Stimulated activated CD4-positive, alpha-beta T cell treated with anti-CD3 and anti-CD28 coated beads, TNF-alpha, amount 100 ng/mL, for 24 hours (primary cell): ENCODE data around the gene KLK1.
"Not testable (repeated sequence)": the region's sequence is repeated elsewhere in the genome, so short reads cannot be mapped to it uniquely, and the experiment has no call there.

Experiments
- DNase-seq, 3 experiments: peaks; one replicate each; pipeline ENCODE4 v3.0.0-alpha.2; 2020; ENCODE audit warnings: low read depth in 3 of 3

KLK1 gene

DNA sequence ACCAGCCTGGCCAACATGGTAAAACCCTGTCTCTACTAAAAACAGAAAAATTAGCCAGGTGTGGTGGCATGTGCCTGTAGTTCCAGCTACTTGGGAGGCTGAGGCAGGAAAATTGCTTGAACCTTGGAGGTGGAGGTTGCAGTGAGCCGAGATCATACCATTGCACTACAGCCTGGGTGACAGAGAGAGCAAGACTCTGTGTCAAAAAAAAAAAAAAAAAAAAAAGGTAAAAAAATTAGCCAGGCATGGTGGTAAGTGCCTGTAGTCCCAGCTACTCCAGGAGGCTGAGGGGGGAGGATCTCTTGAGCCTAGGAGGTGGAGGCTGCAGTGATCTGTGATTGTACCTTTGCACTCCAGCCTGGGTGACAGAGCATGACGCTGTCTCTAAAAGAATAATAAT, 53.4 kb downstream of the KLK1 start, which contains the start of gene GPR32:
Gene GPR32, plus strand, starts transcription at position 301 of the 400 bp plus-strand sequence. CDS start 137 bp downstream, outside the sequence.
- not testable (repeated sequence) for DNase-seq
